Measurements from ENCODE around the gene C2orf49.

C2orf49 gene

GRCh38 chr2:105337122-105338019 is at the start of gene C2orf49:
C2orf49 (plus strand) TSS chr2:105337540; CDS start chr2:105337588, 48 bp downstream.
- peak; percentile 89 to 94 for DNase-seq

DNA sequence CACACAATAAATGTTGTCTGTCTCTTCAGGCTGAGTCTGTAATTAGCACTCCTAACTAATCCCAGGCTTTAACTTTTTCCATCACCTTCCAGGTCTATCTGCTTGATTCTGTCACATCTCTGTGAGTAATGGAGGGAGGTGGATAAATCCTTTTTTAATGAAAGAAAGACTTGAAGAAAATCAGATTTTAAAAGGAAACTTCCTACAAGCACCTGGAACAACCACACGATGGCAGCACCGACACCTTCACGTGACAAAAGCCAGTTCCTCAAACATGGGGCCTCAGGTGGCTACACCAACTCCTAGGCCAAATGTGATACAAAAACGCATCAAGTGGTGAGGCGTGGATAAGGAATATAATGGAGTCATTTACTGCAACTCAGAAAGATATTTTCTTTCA is 49.6 kb upstream of the C2orf49 start:
- DNase-seq, result peak in 1 of 2 experiments; percentile 19

- no peak for DNase-seq
These were observed 49.2 kb upstream of the C2orf49 start for GRCh38 chr2:105288133-105288532.

DNA sequence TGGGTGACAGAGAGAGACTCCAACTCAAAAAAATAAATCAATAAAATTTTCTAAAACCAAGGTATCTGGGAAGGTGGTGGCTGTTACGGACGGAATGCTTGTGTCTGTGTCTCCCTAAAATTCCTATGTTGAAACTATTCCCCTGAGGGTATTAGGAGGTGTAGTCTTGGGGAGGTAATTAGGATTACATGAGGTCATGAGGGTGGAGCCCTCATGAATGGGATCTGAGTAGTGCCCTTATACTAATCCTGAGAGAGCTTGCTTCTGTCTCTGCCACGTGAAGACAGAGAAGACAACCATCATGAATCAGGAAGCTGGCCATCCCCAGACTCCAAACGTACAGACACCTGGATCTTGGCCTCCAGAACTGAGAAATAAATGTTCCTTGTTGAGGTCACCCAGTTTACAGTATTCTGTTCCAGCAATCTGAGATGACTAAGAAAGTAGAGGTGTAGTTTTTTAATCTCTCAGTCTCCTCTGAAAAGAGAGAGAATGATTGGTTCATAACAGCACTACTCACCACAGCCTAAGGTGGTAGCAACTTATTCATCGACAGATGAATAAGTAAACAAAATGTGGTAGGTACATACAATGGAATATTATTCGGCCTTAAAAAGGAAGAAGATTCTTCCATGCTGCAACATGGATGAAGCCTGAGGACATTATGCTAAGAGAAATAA is 46.2 kb upstream of the C2orf49 start:
- no peak for DNase-seq

DNA sequence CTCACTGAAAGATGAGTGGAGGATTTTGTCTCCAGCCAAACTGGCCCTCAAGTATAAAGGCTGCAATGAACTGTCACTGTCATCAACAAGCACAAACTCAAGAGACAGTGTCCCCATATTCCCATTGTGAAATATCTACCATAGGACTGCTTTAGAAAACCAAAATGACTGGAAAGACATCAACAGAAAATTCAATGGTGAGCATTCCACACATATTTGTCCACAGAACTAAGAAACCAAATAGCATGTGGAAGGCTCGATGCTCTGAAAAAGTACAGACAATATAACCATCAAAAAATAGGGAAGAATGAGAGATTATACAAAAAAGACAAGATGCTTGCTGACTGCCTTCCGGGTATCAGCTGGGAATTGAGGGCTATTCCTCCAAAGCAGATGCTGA is 45.4 kb upstream of the C2orf49 start:
- no peak for DNase-seq

DNA sequence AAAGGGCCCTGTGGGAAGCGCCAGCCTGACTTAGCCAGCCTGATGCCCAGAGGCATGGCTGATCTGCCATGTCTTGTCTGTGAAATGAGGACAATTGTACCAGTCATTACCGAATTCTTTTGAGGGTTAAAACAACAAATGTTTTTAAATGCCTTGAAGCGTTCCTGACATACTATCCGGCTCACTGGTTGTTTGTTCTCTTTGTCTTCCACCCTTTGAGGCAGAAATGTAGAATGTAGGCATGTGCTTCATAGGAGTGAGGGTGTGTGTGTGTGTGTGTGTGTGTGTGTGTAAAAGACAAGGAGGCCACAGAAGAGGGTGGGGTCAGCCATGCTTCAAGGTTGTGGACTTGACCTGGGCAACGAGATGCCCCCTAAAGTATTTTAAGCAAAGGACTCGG is 43.3 kb upstream of the C2orf49 start:
- DNase-seq, result no peak

DNA sequence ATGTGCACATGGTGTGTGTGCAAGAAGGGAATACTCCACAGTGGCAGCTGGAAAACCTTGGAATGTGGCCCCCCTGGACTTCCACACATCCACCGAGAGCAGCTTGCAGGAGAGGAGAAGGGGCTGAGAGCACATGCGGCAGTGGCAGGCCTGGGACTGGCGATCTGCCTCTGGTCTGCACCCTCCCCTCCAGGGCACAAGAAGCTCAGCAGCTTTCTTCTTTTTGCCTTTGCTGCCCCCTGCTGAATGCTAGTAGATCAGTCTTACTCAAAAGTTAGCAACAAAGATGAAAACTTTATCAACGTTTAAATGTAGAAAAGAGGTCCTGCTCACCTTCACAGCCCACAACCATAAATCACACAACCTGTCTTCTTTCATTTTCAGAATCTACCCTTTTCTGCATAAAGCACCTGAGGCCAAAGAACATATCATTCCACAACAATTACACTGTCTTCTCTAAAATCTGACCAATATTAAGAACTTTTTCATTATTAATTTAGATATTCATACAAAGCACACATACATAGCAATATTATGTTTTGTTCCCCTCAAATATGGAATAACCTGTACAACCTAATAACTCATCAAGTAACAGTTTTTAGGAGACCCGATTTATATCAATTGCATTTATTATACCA is 42.4 kb upstream of the C2orf49 start:
- DNase-seq, result peak; percentile 58 to 65

GRCh38 chr2:105296017-105296611 is 41.2 kb upstream of the C2orf49 start:
- no peak for DNase-seq

GRCh38 chr2:105297216-105297615 is 40.1 kb upstream of the C2orf49 start:
- DNase-seq, result no peak

- DNase-seq, result no peak
These were observed 39.3 kb upstream of the C2orf49 start for GRCh38 chr2:105298017-105298416.

DNA sequence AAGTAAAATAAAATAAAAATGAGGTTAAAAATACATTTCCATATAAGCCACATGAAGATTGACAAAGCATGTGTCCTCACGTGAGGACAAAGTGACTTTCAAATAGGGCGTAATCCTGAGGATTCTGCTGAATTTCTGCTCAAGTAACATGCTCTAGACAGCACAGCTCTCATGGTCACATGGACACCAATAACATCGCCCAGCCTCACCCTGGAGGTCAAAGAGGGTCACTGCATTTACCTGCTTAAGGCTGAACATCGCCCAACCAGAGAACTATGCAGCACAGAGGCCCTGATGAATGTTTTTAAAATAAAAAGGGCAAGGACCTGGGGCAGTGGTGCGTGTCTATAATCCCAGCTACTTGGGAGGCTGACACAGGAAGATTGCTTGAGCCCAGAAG is 38.0 kb upstream of the C2orf49 start:
- DNase-seq, result no peak

DNA sequence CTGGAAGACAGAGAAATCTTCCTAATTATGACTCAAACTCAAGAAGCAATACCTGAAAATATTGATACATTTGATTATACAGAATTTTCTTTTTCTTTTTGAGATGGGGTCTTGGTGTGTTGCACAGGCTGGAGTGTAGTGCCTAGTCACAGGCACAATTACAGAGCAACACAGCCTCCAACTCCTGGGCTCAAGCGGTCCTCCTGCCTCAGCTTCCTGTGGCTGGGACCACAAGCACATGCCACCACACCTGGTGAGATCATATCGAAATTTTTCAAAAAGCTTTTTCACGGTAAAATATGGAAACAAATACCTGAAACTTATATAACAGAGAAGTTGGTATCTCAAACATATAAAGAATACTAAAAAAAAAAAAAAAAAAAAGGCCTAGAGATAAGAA is 35.7 kb upstream of the C2orf49 start:
- DNase-seq, result no peak

GRCh38 chr2:105307146-105307545 is 30.2 kb upstream of the C2orf49 start:
- DNase-seq, result no peak

GRCh38 chr2:105307550-105307949 is 29.8 kb upstream of the C2orf49 start:
- DNase-seq, result no peak

DNA sequence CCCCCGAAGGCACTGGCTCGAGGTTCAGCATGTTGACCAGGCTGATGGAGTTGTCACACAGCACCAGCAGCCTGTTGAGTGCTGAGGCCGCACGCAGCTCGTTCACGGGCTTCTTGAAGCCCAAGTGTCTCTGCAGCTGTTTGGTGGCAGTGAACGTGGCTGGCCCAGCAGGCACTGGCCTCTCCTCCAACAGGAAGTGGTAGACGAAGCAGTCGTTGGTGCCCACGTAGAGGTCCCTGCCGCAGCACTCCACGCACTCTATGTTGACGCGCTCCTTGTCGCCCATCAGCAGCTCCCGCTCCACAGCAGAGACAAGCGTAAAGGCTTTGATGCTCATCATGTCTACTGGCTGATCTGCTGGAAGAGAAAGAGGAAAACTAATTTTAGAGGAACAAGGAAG is 29.4 kb upstream of the C2orf49 start:
- no peak for DNase-seq

DNA sequence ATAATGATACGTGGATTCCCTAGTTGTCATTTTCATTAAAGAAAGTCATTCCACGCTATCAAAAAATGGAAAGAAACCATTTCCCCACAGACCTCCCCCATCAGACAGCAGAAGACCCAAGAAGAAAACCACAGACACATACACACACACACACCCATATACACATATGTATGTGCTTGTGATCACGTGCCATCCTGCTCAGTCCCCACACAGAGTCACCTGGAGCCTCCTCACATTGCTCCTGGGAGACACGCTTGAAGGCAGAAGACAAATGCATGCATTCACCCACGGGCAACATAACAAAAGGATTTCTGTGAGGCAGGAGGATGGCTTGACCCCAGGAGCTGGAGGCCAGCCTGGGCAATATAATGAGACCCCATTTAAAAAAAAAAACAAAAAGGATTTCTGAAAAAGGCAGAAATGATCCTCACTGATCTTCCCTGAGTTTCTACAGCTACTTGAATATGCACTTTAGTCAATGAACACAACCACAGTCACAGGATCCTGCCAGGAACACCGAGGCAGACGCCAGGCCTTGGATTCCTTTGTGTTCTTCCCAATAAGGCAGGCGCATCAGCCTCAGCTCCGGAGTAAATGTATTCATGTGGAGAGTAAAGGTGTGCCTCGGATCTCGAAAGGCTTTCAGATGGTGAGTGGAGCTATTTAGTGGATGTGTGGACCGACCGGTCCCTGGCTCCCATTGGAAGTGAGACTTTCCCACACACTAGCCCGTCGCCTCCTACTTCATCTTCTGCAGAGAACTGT is 28.8 kb upstream of the C2orf49 start:
- DNase-seq, result no peak

- no peak for DNase-seq
These were observed 28.2 kb upstream of the C2orf49 start for GRCh38 chr2:105309147-105309545.

DNA sequence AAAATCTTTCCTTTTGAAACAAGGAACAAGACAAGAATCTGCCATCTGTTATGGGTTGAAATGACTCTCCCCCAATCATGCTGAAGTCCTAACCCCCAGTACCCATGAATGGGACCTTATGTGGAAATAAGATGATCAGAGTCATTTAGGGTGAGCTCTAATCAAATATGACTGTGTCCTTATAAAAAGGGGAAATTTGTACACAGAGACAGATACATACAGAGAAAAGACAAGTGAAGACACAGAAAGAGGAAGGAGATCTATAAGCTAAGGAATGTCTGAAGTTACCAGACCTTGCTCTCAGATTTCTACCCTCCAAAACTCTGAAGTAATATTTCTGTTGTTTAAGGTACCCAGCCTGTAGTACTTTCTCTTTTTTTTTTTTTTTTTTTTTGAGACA is 23.5 kb upstream of the C2orf49 start:
- DNase-seq, result no peak

- DNase-seq, result no peak
These were observed 22.0 kb upstream of the C2orf49 start for GRCh38 chr2:105315314-105315713.

DNA sequence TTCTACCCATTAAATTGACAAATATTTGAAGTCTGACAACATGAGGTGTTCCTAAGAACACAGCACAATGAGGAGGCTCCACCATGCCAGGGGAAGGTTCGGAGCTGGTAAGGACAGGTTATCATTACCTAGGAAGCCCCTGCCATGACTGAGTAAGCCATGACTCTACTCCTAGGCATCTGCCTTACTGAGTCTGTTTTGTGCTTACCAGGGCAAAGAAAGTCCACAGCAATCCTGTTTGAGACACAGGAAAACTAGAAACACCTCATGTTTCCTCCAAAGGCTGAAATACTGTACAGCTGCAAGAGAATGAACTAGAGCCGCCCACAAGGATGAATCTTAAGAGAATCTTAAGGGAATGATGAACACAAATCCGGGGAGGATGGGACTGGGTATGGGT is 19.4 kb upstream of the C2orf49 start:
- no peak for DNase-seq

- no peak for DNase-seq
These were observed 16.6 kb upstream of the C2orf49 start for GRCh38 chr2:105320651-105321215.

All from NCI-H526 (cell line).